HG02840 (cell line): ENCODE data around the gene GPT2.
"Not testable (repeated sequence)": the region's sequence is repeated elsewhere in the genome, so short reads cannot be mapped to it uniquely, and the experiment has no call there.

Source experiments
- ATAC-seq: cut with Tn5 transposase; IDR thresholded peaks from one replicate; pipeline ENCODE4 v1.9.1; 2021; ENCODE audit warnings: mild to moderate bottlenecking, moderate library complexity, moderate number of reproducible peaks; ENCODE audit not compliant: unreplicated experiment, low FRiP score

The GPT2 gene

DNA sequence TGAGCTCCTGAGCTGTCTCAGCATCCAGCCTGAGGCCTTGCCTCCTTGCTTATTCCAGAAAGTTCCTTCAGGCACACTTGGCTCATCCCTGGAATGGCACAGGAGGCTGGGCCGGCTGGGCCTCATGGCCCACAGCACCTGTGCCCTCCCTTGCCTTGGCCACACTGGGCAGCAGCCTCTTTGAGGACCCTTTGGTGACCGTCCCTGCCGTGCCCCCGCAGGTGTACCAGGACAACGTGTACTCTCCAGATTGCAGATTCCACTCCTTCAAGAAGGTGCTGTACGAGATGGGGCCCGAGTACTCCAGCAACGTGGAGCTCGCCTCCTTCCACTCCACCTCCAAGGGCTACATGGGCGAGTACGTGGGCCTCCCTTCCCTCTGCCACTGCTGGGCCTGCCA is 34.2 kb downstream of the GPT2 start:
- no peak for ATAC-seq

GRCh38 chr16:46918905-46919792 is 35.0 kb downstream of the GPT2 start:
- peak; percentile 91 for ATAC-seq

- ATAC-seq: no peak
These were observed 36.4 kb downstream of the GPT2 start for GRCh38 chr16:46920402-46921068.

- ATAC-seq: no peak
These were observed 38.1 kb downstream of the GPT2 start for GRCh38 chr16:46922239-46922638.

DNA sequence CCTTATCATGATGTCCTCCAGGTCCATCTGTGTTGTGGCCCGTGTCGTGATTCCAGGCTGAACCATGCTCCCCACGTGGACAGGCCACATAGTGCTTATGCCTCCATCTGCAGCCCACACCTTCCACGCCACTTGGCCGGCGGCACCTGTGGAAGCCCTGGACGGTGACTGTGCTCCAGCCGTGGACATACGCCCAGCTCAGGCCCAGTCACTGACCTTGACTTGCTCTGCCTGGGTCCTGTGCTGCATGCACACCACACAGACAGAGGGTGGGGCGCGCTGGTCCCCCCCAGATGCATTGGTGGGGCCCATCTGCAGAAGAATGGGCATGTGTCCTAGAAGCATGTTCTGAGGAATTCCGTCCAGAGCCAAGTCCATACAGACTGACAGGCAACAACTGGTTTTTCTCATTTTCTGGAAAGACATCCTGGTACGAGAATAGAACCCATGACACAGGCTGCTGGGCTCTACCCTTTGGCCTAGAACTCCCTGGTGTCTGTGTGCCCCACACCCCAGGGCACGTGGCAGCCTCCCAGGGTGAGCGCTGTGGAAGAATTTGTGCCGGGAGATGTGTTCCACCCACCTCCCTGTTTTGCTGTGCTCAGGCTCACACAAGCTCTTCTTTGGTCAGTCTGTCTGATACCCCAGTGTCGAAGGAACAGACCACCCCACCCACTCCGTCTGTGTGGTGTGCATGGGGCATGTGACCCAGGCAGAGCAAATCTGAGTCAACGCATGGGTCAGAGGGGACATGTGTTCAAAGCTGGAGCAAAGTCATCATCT is 39.5 kb downstream of the GPT2 start:
- ATAC-seq: no peak

DNA sequence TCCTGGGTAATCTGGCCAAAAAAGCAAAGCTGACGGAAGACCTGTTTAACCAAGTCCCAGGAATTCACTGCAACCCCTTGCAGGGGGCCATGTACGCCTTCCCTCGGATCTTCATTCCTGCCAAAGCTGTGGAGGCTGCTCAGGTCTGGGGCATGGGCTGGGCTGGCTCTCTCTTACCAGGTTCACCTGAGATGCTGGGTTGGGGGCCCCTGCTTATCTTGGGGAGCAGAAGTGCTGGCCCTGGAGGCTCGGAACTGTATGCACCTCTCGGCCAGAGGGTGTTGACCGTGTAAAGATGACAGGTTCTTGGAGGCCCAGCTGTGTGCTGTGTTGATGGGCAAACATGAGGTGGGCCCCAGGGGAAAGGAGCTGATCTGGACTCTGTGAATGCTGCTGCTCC is 40.2 kb downstream of the GPT2 start:
- no peak for ATAC-seq

GRCh38 chr16:46926470-46927225 is 42.5 kb downstream of the GPT2 start:
- no peak for ATAC-seq

GRCh38 chr16:46927273-46927672 is 43.1 kb downstream of the GPT2 start:
- no peak for ATAC-seq

DNA sequence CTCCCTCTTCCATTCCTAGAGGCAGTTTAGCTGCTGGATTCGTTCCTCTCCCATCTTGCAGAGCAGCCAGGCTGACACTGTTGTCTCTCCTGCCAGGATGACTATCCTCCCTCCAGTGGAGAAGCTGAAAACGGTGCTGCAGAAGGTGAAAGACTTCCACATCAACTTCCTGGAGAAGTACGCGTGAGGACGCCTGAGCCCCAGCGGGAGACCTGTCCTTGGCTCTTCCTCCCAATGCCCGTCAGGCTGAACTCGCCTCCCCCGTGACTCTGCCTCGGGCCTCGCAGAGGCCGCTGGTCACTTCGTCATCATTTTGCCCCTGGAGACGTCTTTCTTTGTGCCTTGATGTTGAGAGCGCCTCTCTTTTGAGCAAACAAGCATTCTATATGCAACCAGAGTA is 44.6 kb downstream of the GPT2 start:
- no peak for ATAC-seq

DNA sequence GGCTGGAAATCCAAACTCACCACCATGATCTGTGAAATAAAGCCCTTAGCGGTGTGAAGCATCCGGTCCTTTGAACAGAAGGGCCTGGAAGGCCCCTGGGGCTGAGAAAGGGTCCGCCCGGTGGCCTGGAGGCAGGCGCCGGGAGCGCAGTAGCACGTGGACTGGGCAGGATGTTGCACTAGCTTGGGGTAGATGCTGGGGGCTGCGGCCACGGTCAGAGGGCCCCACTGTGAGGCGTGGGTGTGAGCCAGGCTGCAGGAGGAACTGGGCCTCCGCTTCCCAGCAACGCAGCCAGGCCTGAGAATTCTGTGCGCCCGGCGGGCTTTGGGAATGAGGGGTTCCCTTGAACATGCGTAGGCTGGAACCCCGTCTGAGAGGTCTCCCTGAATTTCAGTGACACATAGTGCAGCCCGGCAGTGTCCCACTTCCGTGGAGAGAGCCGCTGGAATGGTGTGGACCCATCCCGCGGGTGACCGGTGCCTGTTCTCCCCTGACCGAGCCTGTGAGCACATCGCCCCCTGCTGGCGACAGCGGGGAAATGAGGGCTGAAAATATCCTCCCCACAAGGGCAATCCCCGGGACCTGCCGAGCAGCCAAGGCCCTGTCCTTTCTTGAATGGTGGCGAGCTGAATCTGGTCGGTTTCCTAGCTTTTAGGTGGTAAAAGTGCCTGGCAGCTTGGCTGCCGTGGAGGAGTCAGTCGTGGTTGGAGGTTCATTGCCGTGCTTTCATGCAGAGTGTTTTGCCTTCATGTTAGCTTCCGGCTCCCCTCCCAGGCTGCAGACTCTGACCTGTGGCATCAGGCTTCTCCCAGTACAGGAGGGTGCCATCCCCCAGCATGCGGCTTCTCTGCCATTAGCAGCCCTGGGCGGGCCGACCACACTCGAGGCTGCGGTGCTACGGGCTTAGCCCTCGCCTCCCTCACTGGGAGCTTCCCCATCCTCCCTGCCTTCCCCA is 45.5 kb downstream of the GPT2 start:
- no peak for ATAC-seq

- ATAC-seq: no peak
These were observed 46.7 kb downstream of the GPT2 start for GRCh38 chr16:46930861-46931260.

DNA sequence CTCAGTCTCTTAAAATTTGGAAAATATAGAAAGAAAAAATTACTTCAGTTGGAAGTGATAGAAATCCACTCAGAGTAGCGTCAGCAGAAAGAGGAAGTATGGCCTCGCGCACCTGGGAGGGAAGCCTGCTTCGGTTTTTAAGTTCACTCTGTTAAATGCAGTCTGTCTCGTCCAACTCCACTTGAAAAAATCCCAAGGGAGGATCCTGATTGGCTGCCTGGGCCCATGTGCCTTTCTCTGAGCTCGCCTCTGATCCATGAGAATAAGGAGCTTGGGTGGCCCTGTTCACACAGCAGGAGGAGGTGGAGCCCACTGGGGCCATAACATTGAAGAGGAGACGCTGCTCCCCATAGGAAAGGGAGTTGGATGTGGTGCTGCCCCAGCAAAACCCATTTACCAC is 48.6 kb downstream of the GPT2 start:
- no peak for ATAC-seq

DNA sequence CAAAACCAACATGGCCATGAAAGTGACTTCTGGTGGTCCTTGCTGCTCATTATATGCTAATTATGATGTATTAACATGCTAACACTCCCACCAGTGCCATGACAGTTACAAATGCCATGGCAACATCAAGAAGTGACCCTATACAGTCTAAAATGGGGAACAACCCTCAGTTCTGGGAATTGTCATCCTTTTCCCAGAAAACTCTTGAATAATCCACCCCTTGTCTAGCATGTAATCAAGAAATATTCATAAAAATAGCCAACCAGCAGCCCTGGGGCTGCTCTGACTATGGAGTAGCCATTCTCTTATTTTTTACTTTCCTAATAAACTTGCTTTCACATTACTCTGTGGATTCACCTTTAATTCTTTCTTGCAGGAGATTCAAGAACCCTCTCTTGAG is 53.4 kb downstream of the GPT2 start:
- no peak for ATAC-seq

DNA sequence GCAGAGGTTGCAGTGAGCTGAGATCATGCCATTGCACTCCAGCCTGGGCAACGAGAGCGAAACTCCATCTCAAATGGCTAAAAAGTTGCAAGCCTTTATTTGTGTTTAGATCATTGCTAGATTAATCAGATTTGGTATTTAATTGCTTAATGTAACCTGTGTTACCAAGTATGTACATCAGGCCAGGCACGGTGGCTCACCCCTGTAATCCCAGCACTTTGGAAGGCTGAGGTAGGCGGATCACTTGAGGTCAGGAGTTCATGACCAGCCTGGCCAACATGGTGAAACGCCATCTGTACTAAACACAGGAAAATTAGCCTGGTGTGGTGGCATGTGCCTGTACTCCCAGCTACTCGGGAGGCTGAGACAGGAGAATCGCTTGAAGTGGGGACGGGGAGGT is 60.6 kb downstream of the GPT2 start:
- ATAC-seq: not testable (repeated sequence)

GRCh38 chr16:46947900-46948547 is 63.9 kb downstream of the GPT2 start:
- no peak for ATAC-seq

DNA sequence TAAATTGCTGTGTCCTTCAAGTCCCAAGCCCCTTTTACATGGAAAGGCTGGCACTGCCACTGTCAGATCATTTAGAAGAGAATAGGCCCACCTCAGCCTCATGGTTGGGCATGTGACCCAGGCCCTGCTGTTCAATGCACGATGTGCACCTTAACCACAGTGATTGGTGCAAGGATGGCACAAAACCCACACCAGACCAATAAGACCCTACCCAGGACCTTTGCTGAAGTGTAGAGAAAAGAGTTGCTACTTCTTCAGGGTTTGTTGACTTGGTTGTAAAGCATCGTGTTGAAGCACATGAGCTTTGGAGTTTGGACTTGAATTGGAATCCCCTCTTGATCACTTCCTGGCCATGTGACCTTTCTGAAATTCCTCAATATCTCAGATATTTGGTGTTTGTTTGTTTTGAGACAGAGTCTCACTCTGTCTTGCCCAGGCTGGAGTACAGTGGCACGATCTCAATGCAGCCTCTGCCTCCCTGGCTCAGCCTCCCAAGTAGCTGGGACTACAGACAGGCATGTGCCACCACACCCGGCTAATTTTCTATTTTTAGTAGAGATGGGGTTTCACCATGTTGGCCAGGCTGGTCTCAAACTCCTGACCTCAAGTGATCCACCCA is 64.5 kb downstream of the GPT2 start:
- ATAC-seq: no peak

- ATAC-seq: no peak
These were observed 65.2 kb downstream of the GPT2 start for GRCh38 chr16:46949241-46949892.

DNA sequence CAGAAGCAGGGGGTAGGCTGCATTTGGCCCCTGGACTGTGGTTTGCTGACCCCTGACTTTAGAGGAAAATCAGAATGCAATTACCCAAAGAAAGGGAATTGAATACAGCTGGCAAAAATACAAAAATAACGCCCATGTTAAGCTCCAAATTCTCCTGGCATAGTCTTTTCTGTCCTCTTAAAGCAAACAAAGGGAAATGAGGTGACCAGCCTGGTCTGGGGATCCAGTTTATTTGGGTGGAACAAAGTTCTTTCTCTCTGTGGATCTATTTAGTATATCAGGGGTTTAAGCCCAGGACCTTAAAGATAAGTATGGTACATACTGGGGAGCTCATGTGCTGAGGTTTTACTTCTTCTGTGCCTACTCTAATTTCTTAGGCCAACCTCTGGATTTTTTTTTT is 65.8 kb downstream of the GPT2 start:
- ATAC-seq: no peak
